ENCODE measurements around the gene GRWD1. TPM values are rescaled to one million over a fixed set of nuclear protein-coding genes. Genes with fewer than 3 reads are reported as not detected.

Gene GRWD1
- total and polyA plus RNA-seq, 2 of the 13 experiments (the other 11 are each of a cell fraction or from before 2014, with no cell fraction given), result 10.8 to 46.6 TPM

DNA sequence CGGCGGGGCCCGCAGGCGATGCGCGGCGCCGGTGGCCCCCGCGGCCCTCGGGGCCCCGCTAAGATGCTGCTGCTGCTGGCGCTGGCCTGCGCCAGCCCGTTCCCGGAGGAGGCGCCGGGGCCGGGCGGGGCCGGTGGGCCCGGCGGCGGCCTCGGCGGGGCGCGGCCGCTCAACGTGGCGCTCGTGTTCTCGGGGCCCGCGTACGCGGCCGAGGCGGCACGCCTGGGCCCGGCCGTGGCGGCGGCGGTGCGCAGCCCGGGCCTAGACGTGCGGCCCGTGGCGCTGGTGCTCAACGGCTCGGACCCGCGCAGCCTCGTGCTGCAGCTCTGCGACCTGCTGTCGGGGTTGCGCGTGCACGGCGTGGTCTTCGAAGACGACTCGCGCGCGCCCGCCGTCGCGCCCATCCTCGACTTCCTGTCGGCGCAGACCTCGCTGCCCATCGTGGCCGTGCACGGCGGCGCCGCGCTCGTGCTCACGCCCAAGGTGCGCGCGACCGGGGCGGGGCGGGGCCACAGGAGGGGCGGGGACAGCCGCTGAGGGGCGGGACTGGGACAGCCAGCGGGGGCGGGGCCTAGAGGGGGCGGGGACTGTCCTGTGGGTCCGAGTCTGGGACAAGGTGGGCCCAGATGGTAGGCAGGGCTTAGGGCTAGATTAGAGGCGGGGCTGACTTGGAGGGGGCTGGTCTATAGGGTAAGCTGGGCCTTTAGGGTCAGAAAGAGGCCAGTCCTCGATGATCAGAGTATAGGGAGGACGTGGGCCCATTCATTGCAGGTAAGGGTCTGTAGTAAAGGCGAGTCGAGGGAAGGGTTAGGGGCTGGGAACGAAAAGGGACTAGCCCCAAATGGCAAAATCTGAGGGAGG is 47.2 kb upstream of the GRWD1 start (continued):
- TF ChIP-seq ZNF609 (CRISPR knock-in tag; IDR thresholded peaks at IDR 0.05; ENCODE audit: borderline replicate concordance), result no peak
- TF ChIP-seq ZNF740 (CRISPR knock-in tag; IDR thresholded peaks at IDR 0.05), result no peak
- no peak for TF ChIP-seq ZNF616 (CRISPR knock-in tag; IDR thresholded peaks at IDR 0.05; ENCODE audit: low read depth)
- TF ChIP-seq, protein P1, sequence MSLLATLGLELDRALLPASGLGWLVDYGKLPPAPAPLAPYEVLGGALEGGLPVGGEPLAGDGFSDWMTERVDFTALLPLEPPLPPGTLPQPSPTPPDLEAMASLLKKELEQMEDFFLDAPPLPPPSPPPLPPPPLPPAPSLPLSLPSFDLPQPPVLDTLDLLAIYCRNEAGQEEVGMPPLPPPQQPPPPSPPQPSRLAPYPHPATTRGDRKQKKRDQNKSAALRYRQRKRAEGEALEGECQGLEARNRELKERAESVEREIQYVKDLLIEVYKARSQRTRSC (CRISPR knock-in tag; IDR thresholded peaks at IDR 0.05; ENCODE audit: low read depth), result no peak
- no peak for TF ChIP-seq ZNF484 (CRISPR knock-in tag; IDR thresholded peaks at IDR 0.05; ENCODE audit: borderline replicate concordance, low read depth)
- TF ChIP-seq REXO4 (CRISPR knock-in tag; IDR thresholded peaks at IDR 0.05; ENCODE audit: borderline replicate concordance), result no peak
- TF ChIP-seq SP1 (IDR thresholded peaks at IDR 0.05), result no peak
- peak; percentile 48; the same call in 1 of the 2 replicates for TF ChIP-seq SP1 (CRISPR knock-in tag; IDR thresholded peaks at IDR 0.05)
- no peak for TF ChIP-seq ISL2 (CRISPR knock-in tag; IDR thresholded peaks at IDR 0.05)
- no peak for TF ChIP-seq ZNF841 (CRISPR knock-in tag; IDR thresholded peaks at IDR 0.05; ENCODE audit: borderline replicate concordance)
- no peak for TF ChIP-seq AGO2 (optimal IDR thresholded peaks at IDR 0.05; ENCODE audit: low read depth, low read length)
- no peak for TF ChIP-seq RERE (CRISPR knock-in tag; IDR thresholded peaks at IDR 0.05; ENCODE audit: low read depth)
- TF ChIP-seq PRMT3 (CRISPR knock-in tag; IDR thresholded peaks at IDR 0.05; ENCODE audit: borderline replicate concordance, low read depth), result no peak
- no peak for TF ChIP-seq RFX5 (IDR thresholded peaks at IDR 0.05; ENCODE audit: low read depth, low read length)
- no peak for TF ChIP-seq HDAC2 (CRISPR knock-in tag; IDR thresholded peaks at IDR 0.05)
- no peak for TF ChIP-seq ZNF562 (CRISPR knock-in tag; IDR thresholded peaks at IDR 0.05; ENCODE audit: borderline replicate concordance)
- no peak for TF ChIP-seq FOSL2 (CRISPR knock-in tag; IDR thresholded peaks at IDR 0.05)
- no peak for TF ChIP-seq ZMAT3 (CRISPR knock-in tag; conservative IDR thresholded peaks at IDR 0.05)
- TF ChIP-seq THAP11 (CRISPR knock-in tag; IDR thresholded peaks at IDR 0.05), result peak; percentile 55; the same call in 1 of the 2 replicates

Measured in HepG2 (cell line).